ENCODE results near the gene HELZ2.

The HELZ2 gene

DNA sequence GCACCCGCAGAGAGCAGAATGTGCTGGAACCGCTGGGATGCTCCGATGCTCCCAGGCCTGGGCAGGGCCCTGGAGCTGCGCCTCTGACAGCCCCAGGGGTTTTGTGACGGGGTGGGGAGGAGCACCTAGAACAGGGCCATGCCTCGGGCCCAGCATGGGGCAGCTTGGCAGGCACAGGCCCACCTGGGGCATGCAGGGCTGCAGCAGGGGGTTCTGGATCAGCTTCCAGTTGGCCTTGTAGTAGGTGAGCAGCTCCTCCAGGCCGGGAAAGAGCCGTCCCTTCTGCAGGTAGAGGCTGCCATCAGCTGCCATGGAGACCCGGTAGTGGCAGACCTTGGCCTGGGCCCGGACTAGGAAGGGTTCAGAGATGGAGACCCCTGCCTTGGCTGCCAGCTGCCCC lies 30.9 kb downstream of the HELZ2 start:
- TF ChIP-seq HDGF (IDR thresholded peaks at IDR 0.05; ENCODE audit: borderline replicate concordance) = no peak
- TF ChIP-seq L3MBTL2 (conservative IDR thresholded peaks at IDR 0.05) = no peak
- no peak for TF ChIP-seq ZNF384 (IDR thresholded peaks at IDR 0.05)
- TF ChIP-seq FOXK2 (IDR thresholded peaks at IDR 0.05) = no peak
- TF ChIP-seq, protein P1, sequence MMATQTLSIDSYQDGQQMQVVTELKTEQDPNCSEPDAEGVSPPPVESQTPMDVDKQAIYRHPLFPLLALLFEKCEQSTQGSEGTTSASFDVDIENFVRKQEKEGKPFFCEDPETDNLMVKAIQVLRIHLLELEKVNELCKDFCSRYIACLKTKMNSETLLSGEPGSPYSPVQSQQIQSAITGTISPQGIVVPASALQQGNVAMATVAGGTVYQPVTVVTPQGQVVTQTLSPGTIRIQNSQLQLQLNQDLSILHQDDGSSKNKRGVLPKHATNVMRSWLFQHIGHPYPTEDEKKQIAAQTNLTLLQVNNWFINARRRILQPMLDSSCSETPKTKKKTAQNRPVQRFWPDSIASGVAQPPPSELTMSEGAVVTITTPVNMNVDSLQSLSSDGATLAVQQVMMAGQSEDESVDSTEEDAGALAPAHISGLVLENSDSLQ (IDR thresholded peaks at IDR 0.05) = no peak
- TF ChIP-seq CTBP1 (IDR thresholded peaks at IDR 0.05; ENCODE audit: borderline replicate concordance) = no peak
- no peak for TF ChIP-seq FOXM1 (IDR thresholded peaks at IDR 0.05; ENCODE audit: borderline replicate concordance)
- no peak for TF ChIP-seq NFRKB (IDR thresholded peaks at IDR 0.05)
- no peak for TF ChIP-seq TARDBP (IDR thresholded peaks at IDR 0.05)
- TF ChIP-seq ELF4 (IDR thresholded peaks at IDR 0.05) = no peak
- no peak for TF ChIP-seq SP1 (IDR thresholded peaks at IDR 0.05)
- no peak for TF ChIP-seq BHLHE40 (IDR thresholded peaks at IDR 0.05; ENCODE audit: borderline replicate concordance)
- no peak for TF ChIP-seq FOXA1 (IDR thresholded peaks at IDR 0.05)
- no peak for TF ChIP-seq SUZ12 (IDR thresholded peaks at IDR 0.05)
- TF ChIP-seq ARNT (IDR thresholded peaks at IDR 0.05) = no peak
- TF ChIP-seq LEF1 (IDR thresholded peaks at IDR 0.05; ENCODE audit: borderline replicate concordance) = no peak
- CTCF ChIA-PET = no interaction called here
- DNase-seq (ENCODE audit: extremely low spot score) = no peak
- POLR2A ChIA-PET = no interaction called here

GRCh38 chr20:63542696-63543095 lies 31.3 kb downstream of the HELZ2 start:
- no peak for DNase-seq (ENCODE audit: extremely low spot score)
- POLR2A ChIA-PET = interaction anchor here (1.2 kb wide), 1 partner anchor 84 kb away, joined by 4 read pairs; the partner anchor contains the start of gene GMEB2
- TF ChIP-seq ELF4 (IDR thresholded peaks at IDR 0.05) (no peak), FOXM1 (IDR thresholded peaks at IDR 0.05; ENCODE audit: borderline replicate concordance) (no peak), L3MBTL2 (conservative IDR thresholded peaks at IDR 0.05) (no peak), NFRKB (IDR thresholded peaks at IDR 0.05) (no peak), ZNF384 (IDR thresholded peaks at IDR 0.05) (no peak), SP1 (IDR thresholded peaks at IDR 0.05) (no peak), LEF1 (IDR thresholded peaks at IDR 0.05; ENCODE audit: borderline replicate concordance) (no peak), ARNT (IDR thresholded peaks at IDR 0.05) (no peak)
- CTCF ChIA-PET = no interaction called here

DNA sequence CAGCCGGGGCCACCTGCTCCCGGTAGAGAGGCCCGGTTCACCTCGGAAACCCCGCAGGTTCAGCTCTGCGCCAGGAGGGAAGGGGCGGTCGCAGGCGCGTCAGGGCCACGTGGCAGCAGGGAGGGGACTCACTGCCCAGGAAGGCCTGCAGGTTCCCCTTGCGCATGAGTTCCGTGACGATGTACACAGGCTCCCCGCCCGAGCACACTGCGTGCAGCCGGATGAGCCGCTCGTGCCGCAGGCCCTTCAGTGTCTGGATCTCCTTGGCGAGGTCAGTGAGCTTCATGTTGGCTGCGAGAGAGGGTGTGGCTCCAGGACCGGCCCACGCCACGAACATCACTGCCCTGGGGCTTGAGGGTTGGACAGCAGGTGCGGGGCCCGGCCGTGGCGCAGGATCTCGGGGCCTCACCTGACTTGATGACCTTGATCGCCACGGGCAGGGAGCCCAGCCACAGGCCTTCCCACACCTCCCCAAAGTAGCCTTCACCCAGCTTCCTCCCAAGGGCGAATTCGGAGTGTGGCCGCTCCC lies 31.9 kb downstream of the HELZ2 start:
- no peak for TF ChIP-seq HDGF (IDR thresholded peaks at IDR 0.05; ENCODE audit: borderline replicate concordance)
- no peak for TF ChIP-seq BHLHE40 (IDR thresholded peaks at IDR 0.05; ENCODE audit: borderline replicate concordance)
- TF ChIP-seq ELF4 (IDR thresholded peaks at IDR 0.05) = no peak
- TF ChIP-seq TARDBP (IDR thresholded peaks at IDR 0.05) = no peak
- TF ChIP-seq L3MBTL2 (conservative IDR thresholded peaks at IDR 0.05) = no peak
- CTCF ChIA-PET = no interaction called here
- POLR2A ChIA-PET = interaction anchor here (1.2 kb wide), 1 partner anchor 85 kb away, joined by 4 read pairs; the partner anchor contains the start of gene GMEB2
- no peak for DNase-seq (ENCODE audit: extremely low spot score)

GRCh38 chr20:63541371-63541770 lies 32.7 kb downstream of the HELZ2 start:
- no peak for DNase-seq (ENCODE audit: extremely low spot score)
- TF ChIP-seq NFRKB (IDR thresholded peaks at IDR 0.05) (no peak), L3MBTL2 (conservative IDR thresholded peaks at IDR 0.05) (no peak), ZNF384 (IDR thresholded peaks at IDR 0.05) (no peak), FOXM1 (IDR thresholded peaks at IDR 0.05; ENCODE audit: borderline replicate concordance) (no peak), BHLHE40 (IDR thresholded peaks at IDR 0.05; ENCODE audit: borderline replicate concordance) (no peak), ELF4 (IDR thresholded peaks at IDR 0.05) (no peak), SP1 (IDR thresholded peaks at IDR 0.05) (no peak), LEF1 (IDR thresholded peaks at IDR 0.05; ENCODE audit: borderline replicate concordance) (no peak), CTBP1 (IDR thresholded peaks at IDR 0.05; ENCODE audit: borderline replicate concordance) (no peak), HDGF (IDR thresholded peaks at IDR 0.05; ENCODE audit: borderline replicate concordance) (no peak)
- ChIA-PET CTCF (no interaction called here), POLR2A (no interaction called here)

DNA sequence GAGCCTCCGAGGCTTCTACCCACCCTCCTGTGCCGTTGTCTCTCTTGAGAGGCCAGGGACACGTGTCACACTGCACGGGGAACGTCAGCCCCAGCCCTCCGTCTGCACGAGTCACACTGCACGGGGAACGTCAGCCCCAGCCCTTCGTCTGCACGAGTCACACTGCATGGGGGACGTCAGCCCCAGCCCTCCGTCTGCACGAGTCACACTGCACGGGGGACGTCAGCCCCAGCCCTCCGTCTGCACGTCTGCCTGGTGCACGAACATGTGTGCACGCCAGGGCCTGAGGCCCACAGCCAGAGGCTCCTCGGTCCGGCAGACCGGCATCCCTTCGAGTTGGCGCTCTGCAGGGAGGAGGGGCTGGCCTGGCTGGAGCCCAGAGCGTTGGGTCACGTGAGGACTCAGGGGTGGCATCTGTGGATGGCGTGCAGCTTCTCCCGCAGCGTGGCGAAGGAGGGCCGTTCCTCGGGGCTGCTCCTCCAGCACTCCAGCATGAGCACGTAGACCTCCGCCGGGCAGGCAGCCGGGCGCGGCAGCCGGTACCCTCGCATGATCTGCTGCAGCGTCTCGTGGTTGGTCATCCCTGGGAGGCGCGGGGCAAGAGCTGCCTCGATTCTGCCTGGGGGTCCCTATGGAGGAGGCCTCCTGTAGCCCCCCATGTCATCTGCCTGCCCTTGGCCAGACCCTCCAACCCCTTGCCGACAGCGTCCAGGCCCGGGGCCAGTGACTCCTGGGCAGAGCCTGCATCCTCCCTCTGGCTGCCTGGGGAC lies 33.4 kb downstream of the HELZ2 start:
- ChIA-PET CTCF (no interaction called here), POLR2A (no interaction called here)
- DNase-seq (ENCODE audit: extremely low spot score) = no peak
- TF ChIP-seq BHLHE40 (IDR thresholded peaks at IDR 0.05; ENCODE audit: borderline replicate concordance) = no peak
- no peak for TF ChIP-seq FOXA1 (IDR thresholded peaks at IDR 0.05)
- no peak for TF ChIP-seq HDGF (IDR thresholded peaks at IDR 0.05; ENCODE audit: borderline replicate concordance)
- TF ChIP-seq, protein P1 (IDR thresholded peaks at IDR 0.05) = no peak
- TF ChIP-seq FOXM1 (IDR thresholded peaks at IDR 0.05; ENCODE audit: borderline replicate concordance) = no peak
- TF ChIP-seq CTBP1 (IDR thresholded peaks at IDR 0.05; ENCODE audit: borderline replicate concordance) = no peak
- no peak for TF ChIP-seq NFRKB (IDR thresholded peaks at IDR 0.05)
- TF ChIP-seq FOXK2 (IDR thresholded peaks at IDR 0.05) = no peak
- TF ChIP-seq SUZ12 (IDR thresholded peaks at IDR 0.05) = no peak
- no peak for TF ChIP-seq L3MBTL2 (conservative IDR thresholded peaks at IDR 0.05)
- no peak for TF ChIP-seq TARDBP (IDR thresholded peaks at IDR 0.05)

GRCh38 chr20:63539441-63540370 lies 34.3 kb downstream of the HELZ2 start:
- ChIA-PET POLR2A (interaction anchor here (1.3 to 2.1 kb wide), 2 partner anchors 86 to 114 kb away, joined by 3 to 4 read pairs; partner anchors contain the start of gene STMN3), CTCF (no interaction called here)
- TF ChIP-seq LEF1 (IDR thresholded peaks at IDR 0.05; ENCODE audit: borderline replicate concordance) (no peak), FOXM1 (IDR thresholded peaks at IDR 0.05; ENCODE audit: borderline replicate concordance) (no peak), L3MBTL2 (conservative IDR thresholded peaks at IDR 0.05) (no peak), TARDBP (IDR thresholded peaks at IDR 0.05) (no peak), FOXK2 (IDR thresholded peaks at IDR 0.05) (no peak), ELF4 (IDR thresholded peaks at IDR 0.05) (no peak), FOXA1 (IDR thresholded peaks at IDR 0.05) (no peak), BHLHE40 (IDR thresholded peaks at IDR 0.05; ENCODE audit: borderline replicate concordance) (no peak), HDGF (IDR thresholded peaks at IDR 0.05; ENCODE audit: borderline replicate concordance) (no peak), ARNT (IDR thresholded peaks at IDR 0.05) (no peak), NFRKB (IDR thresholded peaks at IDR 0.05) (no peak), SUZ12 (IDR thresholded peaks at IDR 0.05) (no peak), CTBP1 (IDR thresholded peaks at IDR 0.05; ENCODE audit: borderline replicate concordance) (no peak), SP1 (IDR thresholded peaks at IDR 0.05) (no peak), ZNF384 (IDR thresholded peaks at IDR 0.05) (no peak)
- TF ChIP-seq, protein P1 (IDR thresholded peaks at IDR 0.05) = no peak
- no peak for DNase-seq (ENCODE audit: extremely low spot score)
